ENCODE results near the gene DNAI7.

DNAI7 gene

DNA sequence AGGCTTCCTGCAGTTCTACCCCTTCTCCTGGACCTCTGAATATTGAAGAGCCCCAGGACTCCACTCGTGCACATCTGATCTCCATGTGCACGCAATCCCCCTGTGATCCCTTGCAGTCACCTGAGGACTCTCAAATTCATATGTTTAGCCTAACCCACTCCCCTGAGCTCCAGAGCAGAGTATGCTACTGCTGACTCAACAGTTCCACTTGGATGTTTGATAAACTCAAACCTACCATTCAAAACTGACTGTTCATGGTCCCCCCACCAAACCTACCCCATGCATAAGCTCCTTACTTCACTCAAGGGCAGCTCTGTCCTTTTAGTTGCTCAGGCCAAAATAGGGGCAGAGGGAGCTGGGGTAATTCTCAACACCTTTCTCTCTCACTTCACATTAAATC, 96.0 kb downstream of the DNAI7 start:
- DNase-seq: no peak

DNA sequence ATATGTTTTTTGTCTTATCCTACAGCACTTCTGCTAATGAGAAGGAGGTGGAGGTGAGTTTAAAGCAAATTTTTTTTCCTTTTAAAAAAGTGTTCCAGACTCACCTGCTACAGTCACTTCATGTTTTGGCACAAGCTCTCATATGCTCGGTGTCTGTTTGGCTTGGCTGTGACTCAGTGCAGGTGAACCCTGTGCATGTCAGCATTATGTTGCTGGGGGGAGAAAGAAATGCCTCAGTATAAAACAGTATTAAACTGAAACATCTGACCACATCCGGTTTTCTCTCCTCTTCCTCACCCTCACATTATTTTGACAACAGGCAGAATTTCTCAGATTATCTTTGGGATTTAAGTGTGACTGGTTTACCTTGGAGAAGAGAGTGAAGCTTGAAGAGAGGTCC, 105.2 kb downstream of the DNAI7 start:
- DNase-seq: no peak

DNA sequence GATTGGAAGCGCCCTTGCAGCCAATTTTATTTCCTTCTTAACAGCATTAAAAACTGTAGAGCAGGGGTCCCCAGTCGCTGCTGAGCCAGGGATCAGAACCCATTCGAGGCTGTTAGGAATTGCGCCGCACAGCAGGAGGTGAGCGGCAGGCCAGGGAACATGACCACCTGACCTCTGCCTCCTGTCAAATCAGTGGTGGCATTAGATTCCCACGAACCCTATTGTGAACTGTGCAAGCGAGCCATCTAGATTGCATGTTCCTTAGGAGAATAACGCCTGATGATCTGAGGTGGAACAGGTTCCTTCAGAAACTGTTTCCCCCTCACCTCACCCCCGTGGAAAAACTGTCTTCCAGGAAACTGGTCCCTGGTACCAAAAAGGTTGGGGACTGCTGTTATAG, 107.4 kb downstream of the DNAI7 start:
- no peak for DNase-seq

DNA sequence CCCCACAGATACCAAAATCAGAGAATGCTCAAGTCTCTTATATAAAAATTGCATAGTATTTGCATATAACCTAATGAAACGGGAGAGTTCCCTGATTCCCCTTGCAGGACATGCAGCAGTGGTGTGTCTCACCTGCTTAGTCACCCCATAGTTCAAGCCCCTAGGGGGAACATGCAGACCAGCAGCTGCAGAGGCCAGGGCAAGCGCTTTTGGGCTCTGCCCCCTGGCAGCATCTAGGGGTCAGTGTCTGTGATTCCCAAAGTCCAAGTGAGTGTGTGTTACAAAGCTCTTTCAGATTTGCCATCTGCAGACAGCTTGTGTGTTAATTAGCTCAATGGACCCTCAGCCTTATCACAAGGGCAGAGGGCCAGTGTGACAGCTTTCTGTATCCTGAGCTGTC, 110.1 kb downstream of the DNAI7 start:
- DNase-seq: no peak

DNA sequence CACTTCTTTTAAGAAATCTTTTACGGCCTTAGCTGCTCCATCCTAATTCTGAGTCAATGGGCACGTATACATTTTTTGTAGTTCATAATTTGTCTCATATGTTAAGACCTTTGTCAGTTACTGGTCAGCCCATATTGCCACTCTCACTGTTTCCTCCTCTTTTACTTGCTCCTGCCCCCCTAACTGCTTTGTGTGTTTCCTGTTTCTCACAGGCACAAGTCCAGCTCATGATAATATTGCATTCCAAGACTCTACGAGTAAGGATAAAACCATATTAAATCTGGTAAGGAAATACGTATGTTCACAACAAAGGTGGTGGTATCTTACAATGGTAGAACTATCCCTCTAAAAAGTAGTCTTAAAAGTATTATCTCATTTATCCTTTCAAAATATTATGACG, 111.7 kb downstream of the DNAI7 start:
- no peak for DNase-seq

DNA sequence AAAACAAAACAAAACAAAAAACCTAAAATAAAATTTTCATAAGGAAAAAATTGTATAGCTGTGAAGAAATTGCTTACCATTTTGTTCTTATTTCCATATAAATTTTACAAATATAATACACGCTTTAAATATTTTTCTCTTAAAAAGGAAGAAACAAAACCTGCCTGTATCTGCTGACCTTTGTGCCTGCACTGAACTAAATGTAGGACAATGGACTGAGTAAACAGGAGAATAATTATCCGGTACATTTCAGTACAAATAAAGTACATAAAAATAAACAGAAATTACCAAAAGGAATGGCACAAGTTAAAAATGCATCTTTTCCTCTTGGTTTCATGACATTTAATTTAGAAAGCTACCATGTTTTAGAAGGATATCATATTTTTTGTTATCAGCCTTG, 112.3 kb downstream of the DNAI7 start:
- DNase-seq: no peak

DNA sequence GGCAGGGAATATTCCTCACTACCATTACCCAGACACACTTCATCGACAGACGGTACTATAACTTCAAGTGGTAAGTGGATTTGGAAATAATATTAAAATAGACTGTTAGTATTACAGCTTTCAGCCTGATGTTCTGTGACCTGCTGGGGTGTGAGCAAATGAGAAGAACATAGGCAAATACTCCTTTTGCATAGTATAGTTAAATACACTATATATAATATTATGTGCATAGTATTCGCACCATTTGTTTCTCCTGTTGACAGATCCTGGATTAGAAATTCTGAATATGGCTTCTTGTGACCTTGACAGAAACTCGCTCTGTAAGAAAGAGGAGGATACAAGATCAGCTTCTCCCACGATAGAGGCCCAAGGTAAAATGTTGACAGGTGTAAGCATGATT, 115.6 kb downstream of the DNAI7 start:
- no peak for DNase-seq

DNA sequence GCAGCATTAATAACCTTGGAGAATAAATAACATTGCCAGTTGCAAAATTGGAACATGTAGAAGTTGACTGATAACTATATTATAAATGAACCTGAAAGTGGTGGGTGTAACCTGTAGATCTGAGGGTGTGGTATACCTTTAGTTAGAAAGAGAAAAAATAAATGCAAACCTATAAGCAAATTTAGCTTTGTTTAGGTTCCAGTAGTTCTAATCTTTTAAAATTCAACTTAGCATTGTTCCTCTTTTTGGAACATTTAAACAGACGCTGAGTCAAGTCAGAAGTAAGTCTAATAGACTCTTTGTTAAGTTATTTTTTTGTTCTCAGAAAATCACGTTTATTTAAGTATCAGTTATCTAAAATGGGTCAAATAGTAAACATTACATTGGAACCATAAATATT, 120.0 kb downstream of the DNAI7 start:
- no peak for DNase-seq

DNA sequence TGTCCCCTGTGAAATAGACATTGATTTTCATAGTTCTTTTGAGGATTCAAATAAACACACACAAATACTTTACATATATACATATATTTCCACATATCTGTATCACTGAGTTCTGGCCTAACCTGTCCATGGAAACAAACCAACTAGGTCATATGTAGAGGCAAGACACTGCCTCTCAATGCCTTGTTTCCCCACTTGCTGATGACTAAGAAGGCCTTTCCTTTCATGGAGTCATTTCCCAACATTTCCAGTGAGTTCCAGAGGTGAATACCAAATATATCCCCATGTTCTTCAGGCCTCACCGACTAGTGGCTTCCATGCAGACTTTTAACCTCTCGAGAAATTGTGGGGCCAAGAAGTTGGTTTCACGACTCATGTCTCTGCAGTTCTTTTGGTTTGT, 120.8 kb downstream of the DNAI7 start:
- DNase-seq: no peak

DNA sequence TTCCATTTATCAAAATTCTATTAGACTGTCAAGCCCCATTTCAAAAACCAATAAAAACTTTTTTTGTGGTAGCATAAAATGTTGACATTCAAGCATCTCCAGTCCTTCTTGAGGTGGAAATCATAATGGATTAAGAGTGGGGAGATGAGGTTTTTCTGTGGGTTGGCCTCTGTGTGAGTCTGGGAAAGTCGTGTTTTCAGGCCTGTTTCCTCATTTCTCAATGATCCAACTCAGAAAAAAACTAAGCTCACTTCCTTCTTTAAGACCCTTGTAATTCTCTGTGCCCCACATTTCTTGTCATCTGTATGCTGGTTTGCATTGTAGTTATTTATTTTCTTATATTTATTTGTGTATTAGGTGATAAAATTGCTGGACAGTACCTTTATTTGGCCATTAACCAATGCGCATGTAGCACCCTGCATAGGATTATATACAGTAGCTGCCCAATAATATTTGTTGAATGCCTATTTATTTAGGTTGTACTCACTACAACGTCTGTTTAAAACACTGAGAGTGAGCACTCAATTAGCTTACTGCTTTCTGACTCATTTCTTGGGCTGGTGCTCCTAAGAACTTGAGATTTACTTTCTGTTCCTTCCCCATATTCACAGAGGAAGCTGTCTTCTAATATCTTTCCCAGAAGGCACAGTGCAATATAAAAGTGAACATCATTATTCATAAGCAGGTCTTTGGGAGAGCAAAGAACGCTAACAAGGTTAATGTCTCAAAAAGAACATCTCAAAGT, 121.9 kb downstream of the DNAI7 start:
- DNase-seq: no peak

DNA sequence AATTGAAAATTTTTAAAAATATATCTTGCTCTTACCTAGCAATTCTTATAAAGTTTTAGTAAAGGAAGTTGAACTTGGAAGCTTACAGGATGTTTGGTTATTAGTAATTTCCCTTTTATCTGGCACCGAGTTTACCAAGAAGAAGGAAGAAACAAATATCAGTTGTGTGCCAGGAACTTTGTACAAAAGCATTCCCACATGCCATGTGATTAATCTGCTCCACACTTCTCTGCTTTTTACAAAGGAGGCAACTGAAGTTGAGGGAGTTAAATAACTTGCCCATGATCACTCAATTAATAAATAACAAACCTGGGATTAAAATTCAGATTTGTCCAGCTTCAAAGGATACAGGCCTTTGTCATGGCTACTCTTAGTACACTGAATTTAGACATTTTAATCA, 123.6 kb downstream of the DNAI7 start:
- no peak for DNase-seq

DNA sequence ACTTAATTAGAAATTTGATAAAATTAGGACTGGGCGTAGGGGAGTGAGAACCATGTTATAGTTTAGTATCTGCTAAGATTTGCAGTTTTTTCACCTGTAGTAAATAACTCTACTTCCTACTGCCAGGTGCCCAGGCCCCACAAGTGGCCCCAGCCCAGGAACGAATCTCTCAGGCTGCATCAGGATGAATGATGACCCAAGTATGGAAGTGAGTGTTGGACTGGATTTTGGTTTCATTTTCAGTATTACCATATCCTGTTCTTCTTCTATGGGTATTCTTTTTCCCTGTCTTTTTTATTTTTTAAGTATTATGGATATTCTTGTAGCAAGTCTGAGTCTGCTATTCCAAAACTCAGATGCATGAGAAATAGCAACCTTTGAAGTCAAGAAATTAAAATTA, 125.7 kb downstream of the DNAI7 start:
- DNase-seq: no peak

DNA sequence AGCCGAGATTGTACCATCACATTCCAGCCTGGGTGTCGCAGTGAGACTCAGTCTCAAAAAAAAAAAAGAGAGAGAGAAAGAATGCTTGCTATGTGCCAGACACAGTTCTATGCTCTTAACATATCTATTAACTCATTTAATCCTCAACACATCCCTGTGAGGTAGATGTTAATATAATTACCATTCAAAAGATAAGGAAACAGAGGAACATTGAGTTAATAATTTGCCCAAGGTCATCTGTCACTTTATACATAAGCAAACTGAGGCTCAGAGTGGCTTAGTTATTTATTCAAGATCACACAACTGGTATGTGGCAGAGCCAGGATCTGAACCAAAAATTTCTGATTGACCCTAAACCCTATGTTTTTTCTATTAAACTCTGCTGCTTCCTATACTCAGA, 129.9 kb downstream of the DNAI7 start:
- DNase-seq: no peak

DNA sequence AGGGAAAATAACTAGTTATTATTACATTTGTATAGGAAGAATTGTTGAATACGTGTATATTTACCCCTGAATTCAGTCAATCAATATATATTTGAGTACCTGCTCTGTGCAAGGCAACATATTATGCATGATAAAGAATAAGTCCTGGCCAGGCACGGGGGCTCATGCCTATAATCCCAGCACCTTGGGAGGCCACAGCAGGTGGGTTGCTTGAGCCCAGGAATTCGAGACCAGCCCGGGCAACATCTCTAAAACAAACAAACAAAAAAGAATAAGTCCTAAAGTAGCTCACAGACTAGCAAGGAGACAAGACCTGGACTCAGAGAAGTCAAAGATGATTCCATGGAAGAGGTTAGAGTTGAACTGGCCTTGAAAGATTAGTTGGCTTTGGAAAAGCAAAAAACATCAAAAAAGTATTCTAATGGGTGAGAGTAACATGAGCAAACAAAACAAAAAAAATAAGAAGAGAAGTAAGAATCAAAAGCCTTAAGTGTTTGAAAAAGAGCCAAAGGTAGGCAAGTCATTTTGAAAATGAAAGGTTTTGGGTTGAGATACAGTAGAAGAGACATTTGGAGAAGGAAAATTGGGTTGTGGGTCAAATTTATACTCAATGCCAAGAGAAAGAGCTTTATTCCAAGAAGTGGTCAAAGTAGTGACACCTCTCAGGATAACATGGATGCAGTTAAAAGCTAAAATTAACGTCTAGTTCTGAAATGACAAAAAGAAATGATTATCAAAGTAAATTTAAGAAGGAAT, 130.9 kb downstream of the DNAI7 start:
- no peak for DNase-seq

DNA sequence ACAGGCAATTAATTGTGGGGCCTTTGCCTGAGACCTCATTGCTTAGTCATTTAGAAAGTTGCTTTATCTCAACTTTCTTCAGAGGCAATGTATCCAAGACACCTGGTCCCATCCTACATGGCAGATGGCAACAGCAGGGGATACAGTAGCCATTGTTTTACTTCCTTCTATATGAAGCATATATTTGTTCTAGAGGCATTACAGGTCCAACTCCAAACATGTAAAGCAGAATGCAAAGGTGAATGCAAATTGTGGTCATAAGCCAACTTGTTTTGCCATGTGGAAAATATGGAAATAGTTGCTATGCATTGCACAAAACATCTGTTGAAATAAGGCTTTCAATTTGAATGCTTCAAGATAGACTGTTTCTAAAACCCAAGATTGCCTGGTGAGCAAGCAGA, 136.3 kb downstream of the DNAI7 start:
- peak; percentile 87 for DNase-seq
